ENCODE data around the gene PARN.
"Not testable (repeated sequence)": the region's sequence is repeated elsewhere in the genome, so short reads cannot be mapped to it uniquely, and the experiment has no call there.

PARN gene

GRCh38 chr16:14641926-14642325, 11.9 kb upstream of the PARN start:
- no peak for TF ChIP-seq CTCF (IDR thresholded peaks at IDR 0.05; ENCODE audit: low read depth, low read length)
- H3K4me3 ChIP-seq (ENCODE audit: low read depth, low read length): no peak overlapping the region
- in situ Hi-C loops (cut with HindIII; ENCODE audit: low sequenced_read_pairs): no loop called here
- no peak for DNase-seq (ENCODE audit: low read depth, low spot score)

- in situ Hi-C loops (cut with HindIII; ENCODE audit: low sequenced_read_pairs): no loop called here
- no peak for DNase-seq (ENCODE audit: low read depth, low spot score)
- H3K4me3 ChIP-seq (ENCODE audit: low read depth, low read length): no peak overlapping the region
- TF ChIP-seq CTCF (IDR thresholded peaks at IDR 0.05; ENCODE audit: low read depth, low read length): no peak
These were observed 11.1 kb upstream of the PARN start for GRCh38 chr16:14641206-14641605.

- no peak for DNase-seq (ENCODE audit: low read depth, low spot score)
- no peak overlapping the region for H3K4me3 ChIP-seq (ENCODE audit: low read depth, low read length)
- TF ChIP-seq CTCF (IDR thresholded peaks at IDR 0.05; ENCODE audit: low read depth, low read length): no peak
- in situ Hi-C loops (cut with HindIII; ENCODE audit: low sequenced_read_pairs): no loop called here
These were observed 10.5 kb upstream of the PARN start for GRCh38 chr16:14640538-14640937.

GRCh38 chr16:14636951-14637240, 6.8 kb upstream of the PARN start:
- H3K4me3 ChIP-seq (ENCODE audit: low read depth, low read length); in situ Hi-C loops (cut with HindIII; ENCODE audit: low sequenced_read_pairs); DNase-seq (ENCODE audit: low read depth, low spot score): not testable (repeated sequence)

GRCh38 chr16:14636179-14636950, 6.3 kb upstream of the PARN start:
- DNase-seq (ENCODE audit: low read depth, low spot score); in situ Hi-C loops (cut with HindIII; ENCODE audit: low sequenced_read_pairs): not testable (repeated sequence)

GRCh38 chr16:14635395-14636165, 5.5 kb upstream of the PARN start:
- TF ChIP-seq CTCF (IDR thresholded peaks at IDR 0.05; ENCODE audit: low read depth, low read length): no peak

More at GRCh38 chr16:14636179-14636950, 6.3 kb upstream of the PARN start:
- not testable (repeated sequence) for H3K4me3 ChIP-seq (ENCODE audit: low read depth, low read length)

GRCh38 chr16:14634389-14634725, 4.3 kb upstream of the PARN start:
- peak overlapping the region; percentile 96 for H3K4me3 ChIP-seq (ENCODE audit: low read depth, low read length)
- no peak for DNase-seq (ENCODE audit: low read depth, low spot score)
- TF ChIP-seq CTCF (IDR thresholded peaks at IDR 0.05; ENCODE audit: low read depth, low read length): no peak
- in situ Hi-C loops (cut with HindIII; ENCODE audit: low sequenced_read_pairs): no loop called here

More at GRCh38 chr16:14635395-14636165, 5.5 kb upstream of the PARN start:
- H3K4me3 ChIP-seq (ENCODE audit: low read depth, low read length): no peak overlapping the region
- no peak for DNase-seq (ENCODE audit: low read depth, low spot score)
- in situ Hi-C loops (cut with HindIII; ENCODE audit: low sequenced_read_pairs): no loop called here

All from astrocyte of the spinal cord (primary cell).